ENCODE data around the gene ZNF598. TPM values are rescaled to one million over a fixed set of nuclear protein-coding genes. Genes with fewer than 3 reads are reported as not detected.

ZNF598 gene
- total and polyA plus RNA-seq, 2 of the 13 experiments (the other 11 are each of a cell fraction or from before 2014, with no cell fraction given), result 13.5 to 14.2 TPM

- Histone ChIP-seq H3K9me3 (ENCODE audit: low read length) (no peaks in the 10 kb centered on the region), H3K4me3 (replicated peaks in 1 of 3; ENCODE audit: insufficient read depth in 1 of 3, low read depth in 2 of 3, low read length in 3 of 3) (no peak overlapping the region), H3K4me2 (ENCODE audit: low read depth, low read length) (no peak overlapping the region), H3K27ac (ENCODE audit: extremely low read length, insufficient read depth, low read length) (no peak overlapping the region), H3K9ac (ENCODE audit: insufficient read depth, low read depth, low read length) (no peak overlapping the region), H3K27me3 (ENCODE audit: control insufficient read depth in 1 of 2, insufficient read depth in 2 of 2, low read length in 2 of 2) (no peaks in the 10 kb centered on the region), H3K4me1 (ENCODE audit: insufficient read depth, low read length) (peaks cover 5% of the 10 kb centered on the region), H3K36me3 (replicated peaks in 1 of 2; ENCODE audit: control insufficient read depth in 1 of 2, insufficient read depth in 2 of 2, low read length in 2 of 2) (peaks cover 29 to 45% of the 10 kb centered on the region in 2 experiments), H2AFZ (ENCODE audit: low read length) (no peak overlapping the region), H3K79me2 (ENCODE audit: insufficient read depth, low read length) (peaks cover 3% of the 10 kb centered on the region), H4K20me1 (ENCODE audit: insufficient read depth, low read length) (peaks cover 5% of the 10 kb centered on the region; the same call in 1 of the 2 replicates)
- FAIRE-seq (no peak), DNase-seq (ENCODE audit: low spot score) (no peak), ATAC-seq (no peak)
- intact Hi-C loops (cut with micrococcal nuclease; ENCODE audit: unreplicated experiment) (no loop called here), in situ Hi-C loops (cut with HindIII; ENCODE audit: extremely low pct_ligation_motif_present, low pct_unique_long_range_greater_than_20kb) (no loop called here)
- 0 out of 2 replicates have a peak, but pooled peaks have one; percentile 34 for TF ChIP-seq RBFOX2 (IDR thresholded peaks at IDR 0.05; ENCODE audit: low read depth, low read length)
- TF ChIP-seq AGO2 (optimal IDR thresholded peaks at IDR 0.05; ENCODE audit: low read depth, low read length), result peak; percentile 18
- TF ChIP-seq ZNF331 (CRISPR knock-in tag; IDR thresholded peaks at IDR 0.05), result no peak
- BruUV-seq (replicated peaks), result no TSS peak
- 99% methylated on average over 22 of the region's 39 CpGs for WGBS (ENCODE audit: low lambda C conversion rate)
- ChIA-PET CTCF (ENCODE audit: low intra/inter-chr PET ratio, low total read pairs) (no interaction called here), POLR2A (interaction anchor here (1.3 to 2.3 kb wide), 2 partner anchors 10 to 35 kb away, joined by 3 to 6 read pairs; partner anchors contain the start of gene RPS2)
Observed at GRCh38 chr16:1998852-1999801, 10.5 kb downstream of the ZNF598 start.

GRCh38 chr16:1998360-1998835, 11.2 kb downstream of the ZNF598 start:
- DNase-seq (ENCODE audit: low spot score) (no peak), FAIRE-seq (no peak), ATAC-seq (no peak)
- Histone ChIP-seq H3K9me3 (ENCODE audit: low read length) (no peaks in the 10 kb centered on the region), H3K27me3 (ENCODE audit: control insufficient read depth in 1 of 2, insufficient read depth in 2 of 2, low read length in 2 of 2) (no peaks in the 10 kb centered on the region), H2AFZ (ENCODE audit: low read length) (no peak overlapping the region), H3K4me1 (ENCODE audit: insufficient read depth, low read length) (peaks cover 10% of the 10 kb centered on the region), H3K9ac (ENCODE audit: insufficient read depth, low read depth, low read length) (no peak overlapping the region), H3K36me3 (replicated peaks in 1 of 2; ENCODE audit: control insufficient read depth in 1 of 2, insufficient read depth in 2 of 2, low read length in 2 of 2) (peaks cover 29 to 44% of the 10 kb centered on the region in 2 experiments), H3K4me3 (replicated peaks in 1 of 3; ENCODE audit: insufficient read depth in 1 of 3, low read depth in 2 of 3, low read length in 3 of 3) (no peak overlapping the region), H4K20me1 (ENCODE audit: insufficient read depth, low read length) (peaks cover 3% of the 10 kb centered on the region; the same call in 1 of the 2 replicates), H3K79me2 (ENCODE audit: insufficient read depth, low read length) (no peaks in the 10 kb centered on the region), H3K27ac (ENCODE audit: extremely low read length, insufficient read depth, low read length) (no peak overlapping the region), H3K4me2 (ENCODE audit: low read depth, low read length) (no peak overlapping the region)
- TF ChIP-seq SYNCRIP (IDR thresholded peaks at IDR 0.05; ENCODE audit: insufficient read depth, low read depth, low read length) (no peak), SMARCE1 (IDR thresholded peaks at IDR 0.05; ENCODE audit: borderline replicate concordance) (no peak)
- in situ Hi-C loops (cut with HindIII; ENCODE audit: extremely low pct_ligation_motif_present, low pct_unique_long_range_greater_than_20kb), result no loop called here
- POLR2A ChIA-PET, result interaction anchor here (2.3 kb wide), 1 partner anchor 34 kb away, joined by 6 read pairs; the partner anchor contains the start of gene RPS2
- CTCF ChIA-PET (ENCODE audit: low intra/inter-chr PET ratio, low total read pairs), result no interaction called here
- WGBS (ENCODE audit: low lambda C conversion rate), result 96% methylated on average over 7 of the region's 27 CpGs
- intact Hi-C loops (cut with micrococcal nuclease; ENCODE audit: unreplicated experiment), result no loop called here
- BruUV-seq (replicated peaks), result no TSS peak

Data from HepG2 (cell line).